HepG2 (cell line): Measurements from ENCODE around the gene RAB32. TPM values are rescaled to one million over a fixed set of nuclear protein-coding genes. Genes with fewer than 3 reads are reported as not detected.

Experiments
- ARNT ChIP-seq: fragments of 450-650 bp; IDR thresholded peaks from 2 replicates; pipeline ENCODE4 v1.6.1; 2017
- GLMP ChIP-seq: sonication (generic); formaldehyde crosslinking; IDR thresholded peaks from 2 replicates; pipeline ENCODE4 v1.9.0; 2021; ENCODE audit warnings: missing genetic modification reagents, mild to moderate bottlenecking, borderline replicate concordance
- HNF1A ChIP-seq, 2 experiments: sonication (generic) in 1 of 2; formaldehyde crosslinking in 1 of 2; IDR thresholded peaks; 2 replicates each; pipeline versions ENCODE4 v1.4.0 to v1.6.1; 2016 to 2020; ENCODE audit warnings: borderline replicate concordance in 1 of 2, low read depth in 1 of 2, mild to moderate bottlenecking in 1 of 2, missing genetic modification reagents in 1 of 2
- PHF21A ChIP-seq: sonication (generic); formaldehyde crosslinking; IDR thresholded peaks from 2 replicates; pipeline ENCODE4 v1.5.0; 2020; ENCODE audit warnings: mild to moderate bottlenecking, missing genetic modification reagents
- PLSCR1 ChIP-seq: sonication (generic); formaldehyde crosslinking; IDR thresholded peaks from 2 replicates; pipeline ENCODE4 v1.5.0; 2020; ENCODE audit warnings: missing genetic modification reagents, mild to moderate bottlenecking, borderline replicate concordance
- RFX1 ChIP-seq: fragments of 450-650 bp; IDR thresholded peaks from 2 replicates; pipeline ENCODE4 v1.6.1; 2017
- SMARCC2 ChIP-seq: fragments of 450-650 bp; IDR thresholded peaks from 2 replicates; pipeline ENCODE4 v1.6.1; 2017; ENCODE audit warnings: antibody characterized with exemption, mild to moderate bottlenecking
- TARDBP ChIP-seq: sonication (generic); formaldehyde crosslinking; IDR thresholded peaks from 2 replicates; pipeline ENCODE4 v1.8.0; 2022; ENCODE audit warnings: mild to moderate bottlenecking, missing genetic modification reagents
- THRA ChIP-seq: sonication (generic); formaldehyde crosslinking; IDR thresholded peaks from 2 replicates; pipeline ENCODE4 v1.4.0; 2020; ENCODE audit warnings: missing genetic modification reagents, borderline replicate concordance
- ZBTB10 ChIP-seq: sonication (generic); formaldehyde crosslinking; IDR thresholded peaks from 2 replicates; pipeline ENCODE4 v1.4.0; 2020; ENCODE audit warnings: missing genetic modification reagents, borderline replicate concordance
- ZFP36L2 ChIP-seq: sonication (generic); formaldehyde crosslinking; IDR thresholded peaks from 2 replicates; pipeline ENCODE4 v1.4.0; 2020; ENCODE audit warnings: missing genetic modification reagents
- ZFP82 ChIP-seq: sonication (generic); formaldehyde crosslinking; IDR thresholded peaks from 2 replicates; pipeline ENCODE4 v1.5.1; 2020; ENCODE audit warnings: mild to moderate bottlenecking, missing genetic modification reagents, borderline replicate concordance
- ZNF235 ChIP-seq: sonication (generic); formaldehyde crosslinking; IDR thresholded peaks from 2 replicates; pipeline ENCODE4 v1.8.1; 2023; ENCODE audit warnings: mild to moderate bottlenecking, missing genetic modification reagents, borderline replicate concordance
- ZNF414 ChIP-seq: sonication (generic); formaldehyde crosslinking; IDR thresholded peaks from 2 replicates; pipeline ENCODE4 v1.5.0; 2020; ENCODE audit warnings: missing genetic modification reagents
- ZNF432 ChIP-seq: sonication (generic); formaldehyde crosslinking; IDR thresholded peaks from 2 replicates; pipeline ENCODE4 v1.5.0; 2020; ENCODE audit warnings: missing genetic modification reagents, mild to moderate bottlenecking, borderline replicate concordance
- ZNF644 ChIP-seq: IDR thresholded peaks from 2 replicates; pipeline ENCODE4 v1.6.1; 2016; ENCODE audit warnings: low read depth
- ZNF768 ChIP-seq: sonication (generic); formaldehyde crosslinking; IDR thresholded peaks from 2 replicates; pipeline ENCODE4 v1.4.0; 2020; ENCODE audit warnings: missing genetic modification reagents
- polyA plus RNA-seq, 8 experiments: library from polyadenylated mRNA; depleted of rRNA in 3 of 8; stranded (reverse) in 7 of 8; unstranded in 1 of 8; fragments of >200 nt; fragmentation: Illumina TruSeq in 4 of 8; extraction: Trizol in 4 of 8; gene quantifications; 2 replicates each; pipeline versions ENCODE4 v1.2.1 to v1.2.3, GENCODE V29; 2011 to 2016; ENCODE audit warnings: low read depth in 4 of 8, missing spikeins in 1 of 8, mixed read lengths in 1 of 8; ENCODE audit not compliant: insufficient read depth in 1 of 8
- total RNA-seq, 5 experiments: library from RNA; depleted of rRNA; stranded (reverse); fragments of >200 nt; fragmentation: Illumina TruSeq; extraction: Trizol; gene quantifications; 2 replicates each; pipeline ENCODE4 v1.2.3, GENCODE V29; 2016; ENCODE audit warnings: low read depth in 1 of 5

Gene RAB32
- total and polyA plus RNA-seq, 2 of the 13 experiments (the other 11 are each of a cell fraction or from before 2014, with no cell fraction given): 43.7 to 93.9 TPM

GRCh38 chr6:146543211-146543939, at the start of gene RAB32 (continued):
- peak; percentile 16; the same call in 1 of the 2 replicates for TF ChIP-seq THRA
- TF ChIP-seq ZNF432 (CRISPR knock-in tag): no peak
- peak; percentile 77; the same call in 1 of the 2 replicates for TF ChIP-seq ZNF235 (CRISPR knock-in tag)
- TF ChIP-seq ZNF644: 0 out of 2 replicates have a peak, but pooled peaks have one; percentile 33
- TF ChIP-seq ZFP82 (CRISPR knock-in tag): peak; percentile 86; the same call in 1 of the 2 replicates
- no peak for TF ChIP-seq HNF1A (IDR thresholded peaks at IDR 0.05; ENCODE audit: low read depth)
- TF ChIP-seq HNF1A (CRISPR knock-in tag; IDR thresholded peaks at IDR 0.05; ENCODE audit: borderline replicate concordance): peak; percentile 23; the same call in 1 of the 2 replicates
- no peak for TF ChIP-seq SMARCC2
- no peak for TF ChIP-seq ZBTB10 (CRISPR knock-in tag)
- TF ChIP-seq RFX1: no peak
- no peak for TF ChIP-seq TARDBP (CRISPR knock-in tag)
- TF ChIP-seq PLSCR1 (CRISPR knock-in tag): no peak
- peak; percentile 77; the same call in 1 of the 2 replicates for TF ChIP-seq PHF21A (CRISPR knock-in tag)
- TF ChIP-seq ZFP36L2 (CRISPR knock-in tag): no peak
- TF ChIP-seq GLMP (CRISPR knock-in tag): no peak
- TF ChIP-seq ARNT: no peak
- no peak; the same call in 1 of the 2 replicates for TF ChIP-seq ZNF768
- no peak; the same call in 1 of the 2 replicates for TF ChIP-seq ZNF414 (CRISPR knock-in tag)
